Measurements from ENCODE around the gene PAPOLB.
A peak's percentile ranks its signal among the peaks of the same experiment; 100 is the strongest.
"Not testable (repeated sequence)": the region's sequence is repeated elsewhere in the genome, so short reads cannot be mapped to it uniquely, and the experiment has no call there.

The PAPOLB gene

DNA sequence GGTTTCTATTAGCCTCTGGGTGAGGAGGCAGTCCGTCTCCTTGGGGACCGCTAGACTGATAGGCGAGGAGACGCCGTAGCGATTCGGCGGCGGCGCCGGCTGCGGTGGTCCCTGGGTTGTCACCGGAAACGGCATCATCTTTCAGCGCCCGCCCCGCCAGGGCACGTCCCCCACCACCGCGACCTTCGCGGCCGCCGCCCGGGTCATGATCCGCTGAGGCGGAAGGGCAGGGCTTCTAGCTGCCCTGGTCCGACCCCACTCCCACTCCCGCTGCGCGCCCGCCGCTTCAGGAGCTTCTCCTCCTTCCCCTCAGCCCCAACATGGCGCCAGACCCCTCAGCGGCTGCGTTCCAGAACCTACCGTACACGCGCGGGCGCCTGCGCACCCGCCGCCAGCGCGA lies at the start of gene PAPOLB:
Gene PAPOLB, minus strand, starts transcription at position 358 of the 400 bp plus-strand sequence. Its CDS starts 220 bp downstream, at position 138.
- peak; percentile 26 for DNase-seq (ENCODE audit: low read depth)

DNA sequence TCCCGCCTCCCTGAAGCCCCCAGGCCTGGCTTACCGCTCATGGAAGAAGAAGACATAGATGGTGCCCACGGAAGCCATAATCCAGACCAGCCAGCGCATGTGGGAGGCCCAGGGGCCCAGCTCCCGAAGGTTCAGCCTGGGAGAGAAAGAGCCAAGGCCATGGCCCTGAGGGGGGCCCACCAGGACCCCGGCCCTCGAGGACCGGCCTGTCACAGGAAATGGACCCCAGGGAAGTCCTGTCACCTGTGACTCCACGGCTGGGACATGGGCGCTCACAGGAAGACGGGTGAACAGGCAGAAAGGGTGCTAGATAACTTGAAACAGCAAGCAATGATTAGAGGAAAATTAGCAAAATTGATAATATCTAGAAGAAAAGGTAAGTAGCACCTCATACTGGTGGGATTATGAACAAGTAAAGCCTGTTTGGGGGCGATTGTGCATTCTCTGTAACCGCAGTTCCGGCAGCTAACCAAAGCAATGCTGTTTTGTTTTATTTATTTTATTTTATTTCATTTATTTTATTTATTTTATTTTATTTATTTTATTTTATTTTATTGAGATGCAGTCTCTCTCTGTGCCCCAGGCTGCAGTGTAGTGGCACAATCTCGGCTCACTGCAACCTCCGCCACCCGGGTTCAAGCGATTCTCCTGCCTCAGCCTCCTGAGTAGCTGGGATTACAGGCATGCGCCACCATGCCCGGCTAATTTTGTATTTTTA lies 49.4 kb upstream of the PAPOLB start:
- DNase-seq (ENCODE audit: low read depth): no peak

DNA sequence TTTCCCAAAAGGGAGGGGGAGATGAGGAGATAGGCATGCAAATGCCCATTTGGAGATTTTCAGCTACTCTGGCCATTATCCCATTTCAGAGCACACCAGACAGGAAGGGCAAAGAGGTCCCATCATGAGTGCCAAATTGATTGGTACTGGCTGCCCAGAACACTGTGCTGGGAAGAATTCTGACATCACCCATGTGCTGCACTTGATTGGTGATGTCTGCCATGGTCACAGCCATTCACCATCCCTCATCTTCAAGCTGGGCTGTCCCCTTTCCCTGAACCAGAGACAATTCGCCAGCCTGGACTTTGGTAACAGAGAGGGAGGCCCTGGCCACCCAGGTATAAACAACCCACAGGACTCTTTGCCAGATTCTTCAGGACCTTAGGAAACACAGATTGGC lies 44.9 kb upstream of the PAPOLB start:
- DNase-seq (ENCODE audit: low read depth): no peak

DNA sequence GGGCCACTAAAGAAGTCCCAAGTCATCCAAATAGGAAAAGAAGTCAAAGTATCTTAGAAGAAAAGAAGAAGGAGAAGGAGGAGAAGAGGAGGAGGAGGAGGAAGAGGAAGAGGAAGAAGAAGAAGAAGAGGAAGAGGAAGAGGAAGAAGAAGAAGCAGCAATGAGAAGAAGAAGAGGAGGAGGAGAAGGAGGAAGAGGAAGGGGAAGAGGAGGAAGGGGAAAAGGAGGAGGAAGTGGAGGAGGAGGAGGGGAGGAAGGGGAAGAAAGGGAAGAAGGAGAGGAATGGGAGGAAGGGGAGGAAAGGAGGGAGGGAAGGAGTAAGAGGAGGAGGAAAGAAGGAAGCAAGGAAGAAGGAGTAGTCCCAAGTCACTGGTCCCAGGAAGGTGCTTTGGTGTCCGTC lies 43.3 kb upstream of the PAPOLB start:
- no peak for DNase-seq (ENCODE audit: low read depth)

DNA sequence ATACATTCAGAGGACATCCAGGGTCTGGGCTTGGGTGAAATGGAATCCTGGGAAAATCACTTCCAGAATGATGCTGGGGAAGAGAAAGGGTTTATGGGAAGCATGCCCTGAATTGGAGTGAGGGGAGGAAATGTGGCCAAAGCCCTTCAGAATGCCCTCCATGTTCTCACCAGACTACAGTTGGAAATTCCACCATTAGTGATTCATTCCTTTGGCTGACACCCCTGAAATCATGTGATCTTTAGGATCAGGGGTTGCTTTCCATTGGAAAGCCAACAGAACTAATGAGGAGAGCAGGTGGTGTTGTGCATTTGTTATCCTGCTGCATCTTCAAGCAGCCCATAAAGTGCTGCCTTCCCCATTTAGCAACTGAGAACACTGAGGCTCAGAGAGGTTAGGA lies 42.5 kb upstream of the PAPOLB start:
- DNase-seq (ENCODE audit: low read depth): no peak

DNA sequence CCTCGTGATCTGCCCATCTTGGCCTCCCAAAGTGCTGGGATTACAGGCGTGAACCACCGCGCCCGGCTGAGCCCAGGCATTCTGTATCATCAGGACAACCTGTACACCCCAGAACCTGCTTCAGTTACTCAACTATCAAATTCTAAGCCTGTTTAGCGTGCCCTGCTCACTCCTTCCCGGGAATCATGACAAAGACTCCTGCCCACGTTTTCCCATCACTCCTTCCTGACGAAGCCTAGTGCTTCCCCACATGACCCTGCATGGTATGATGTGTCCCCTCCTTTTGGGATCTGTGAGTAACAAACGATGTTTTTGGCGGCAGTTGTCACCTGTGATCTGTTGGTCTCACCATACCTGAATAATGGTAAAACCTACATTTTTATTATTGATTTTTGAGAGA lies 33.9 kb upstream of the PAPOLB start:
- no peak for DNase-seq (ENCODE audit: low read depth)

DNA sequence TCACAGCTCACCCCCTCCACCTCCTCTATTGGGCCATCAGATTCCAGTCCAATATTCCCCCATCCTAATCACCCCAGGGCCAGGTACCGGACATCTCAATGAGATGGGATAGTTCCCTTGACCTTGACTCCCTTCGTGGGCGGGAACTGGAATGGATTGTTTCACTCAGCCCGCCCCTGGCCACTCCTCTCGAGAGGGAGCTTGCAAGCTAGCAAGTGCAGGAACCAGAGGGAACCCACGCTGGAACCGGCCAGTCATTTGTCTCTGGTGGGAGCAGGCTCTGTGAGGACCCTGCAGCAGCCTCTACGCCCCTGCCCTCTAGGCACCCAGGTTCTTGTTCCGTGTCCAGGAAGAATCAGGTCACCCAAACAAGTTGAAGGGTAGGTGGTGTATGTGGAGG lies 32.7 kb upstream of the PAPOLB start:
- no peak for DNase-seq (ENCODE audit: low read depth)

DNA sequence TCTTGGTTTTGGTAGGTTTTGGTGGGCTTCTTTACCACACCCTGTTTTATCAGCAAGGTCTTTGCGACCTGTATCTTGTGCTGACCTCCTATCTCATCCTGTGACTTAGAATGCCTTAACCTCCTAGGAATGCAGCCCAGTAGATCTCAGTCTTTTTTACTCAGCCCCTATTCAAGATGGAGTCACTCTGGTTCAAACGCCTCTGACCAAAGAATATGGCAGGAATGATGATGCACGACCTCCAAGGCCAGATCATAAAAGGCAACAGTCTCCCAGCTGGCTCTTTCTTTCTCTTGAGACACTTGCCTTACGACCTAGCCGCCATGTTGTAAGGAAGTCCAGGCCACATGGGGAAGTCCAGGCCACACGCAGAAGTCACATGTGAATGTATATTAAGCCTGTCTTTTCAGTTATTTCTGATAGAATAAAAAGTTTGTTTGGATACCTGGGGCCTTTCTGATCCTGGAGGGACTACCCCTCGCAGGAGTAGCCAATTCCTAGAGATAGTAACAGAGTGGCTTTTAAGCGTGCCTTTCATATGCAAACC lies 32.2 kb upstream of the PAPOLB start:
- no peak for DNase-seq (ENCODE audit: low read depth)

DNA sequence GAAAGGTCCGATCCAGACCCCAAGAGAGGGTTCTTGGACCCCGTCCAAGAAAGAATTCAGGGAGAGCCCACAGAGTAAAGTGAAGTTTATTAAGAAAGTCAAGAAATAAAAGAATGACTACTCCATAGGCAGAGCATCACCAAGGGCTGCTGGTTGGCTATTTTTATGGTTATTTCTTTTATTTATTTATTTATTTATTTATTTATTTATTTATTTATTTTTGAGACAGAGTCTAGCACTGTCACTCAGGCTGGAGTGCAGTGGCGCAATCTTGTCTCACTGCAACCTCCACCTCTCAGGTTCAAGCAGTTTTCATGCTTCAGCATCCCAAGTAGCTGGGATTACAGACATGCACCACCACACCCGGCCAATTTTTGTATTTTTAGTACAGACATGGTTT lies 31.4 kb upstream of the PAPOLB start:
- DNase-seq (ENCODE audit: low read depth): not testable (repeated sequence)

DNA sequence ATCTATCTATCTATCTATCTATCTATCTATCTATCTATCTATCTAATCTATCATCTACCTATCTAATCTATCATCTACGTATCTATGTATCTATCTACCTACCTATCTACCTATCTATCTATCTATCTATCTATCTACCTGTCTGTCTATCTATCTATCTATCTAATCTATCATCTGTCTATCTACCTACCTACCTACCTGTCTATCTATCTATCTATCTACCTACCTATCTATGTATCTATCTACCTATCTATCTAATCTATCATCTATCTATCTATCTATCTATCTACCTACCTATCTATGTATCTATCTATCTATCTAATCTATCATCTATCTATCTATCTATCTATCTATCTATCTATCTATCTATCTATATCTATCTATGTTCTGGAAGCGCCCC lies 29.7 kb upstream of the PAPOLB start:
- not testable (repeated sequence) for DNase-seq (ENCODE audit: low read depth)

DNA sequence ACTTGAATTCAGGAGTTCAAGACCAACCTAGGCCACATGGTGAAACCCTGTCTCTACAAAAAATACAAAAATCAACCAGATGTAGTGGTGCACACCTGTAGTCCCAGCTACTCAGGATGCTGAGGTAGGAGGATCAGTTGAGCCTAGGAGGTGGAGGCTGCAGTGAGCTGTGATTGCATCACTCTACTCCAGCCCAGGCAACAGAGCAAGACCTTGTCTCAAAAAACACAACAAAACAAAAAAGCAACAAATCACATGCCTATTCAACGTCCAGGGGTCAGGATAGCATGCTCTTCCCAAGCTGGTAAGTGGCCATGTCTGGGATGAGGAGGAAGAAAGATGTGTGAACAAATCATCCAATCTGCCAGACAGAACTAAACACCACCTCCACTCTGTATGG lies 27.9 kb upstream of the PAPOLB start:
- no peak for DNase-seq (ENCODE audit: low read depth)

DNA sequence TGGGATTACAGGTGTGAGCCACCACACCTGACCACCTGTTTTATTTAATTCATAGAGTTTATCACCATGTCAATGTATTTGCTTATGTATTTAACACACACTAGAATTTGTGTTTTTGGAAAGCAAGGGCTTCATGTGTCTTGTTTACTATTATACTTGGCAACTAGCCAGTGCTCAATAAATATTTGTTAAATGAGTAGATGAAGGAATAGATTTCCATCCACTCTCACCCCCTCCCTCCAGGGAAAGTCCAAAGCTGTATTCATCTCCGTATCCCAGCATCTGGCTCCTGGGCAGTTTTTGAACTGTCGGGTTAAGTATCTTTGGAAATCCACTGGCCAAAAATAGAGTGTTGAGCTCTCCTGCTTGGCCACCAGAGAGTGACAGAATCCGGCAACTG lies 26.3 kb upstream of the PAPOLB start:
- no peak for DNase-seq (ENCODE audit: low read depth)

DNA sequence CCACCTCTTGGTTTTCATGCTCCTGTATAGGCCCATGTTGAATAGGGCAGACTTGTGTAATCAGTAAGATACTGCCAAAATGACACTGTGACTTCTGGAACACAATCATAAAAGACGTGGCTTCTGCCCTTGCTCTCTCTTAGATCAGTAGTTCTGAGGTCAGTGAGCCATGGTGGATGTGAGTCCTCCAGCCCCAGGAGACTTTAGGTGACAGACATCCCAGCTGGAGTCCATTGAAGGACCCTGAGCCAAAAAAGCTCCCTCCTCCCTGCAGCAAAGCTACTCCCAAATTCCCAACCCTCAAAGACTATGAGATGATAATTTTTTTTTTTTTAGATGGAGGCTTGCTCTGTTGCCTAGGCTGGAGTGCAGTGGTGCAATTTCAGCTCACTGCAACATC lies 24.8 kb upstream of the PAPOLB start:
- no peak for DNase-seq (ENCODE audit: low read depth)

DNA sequence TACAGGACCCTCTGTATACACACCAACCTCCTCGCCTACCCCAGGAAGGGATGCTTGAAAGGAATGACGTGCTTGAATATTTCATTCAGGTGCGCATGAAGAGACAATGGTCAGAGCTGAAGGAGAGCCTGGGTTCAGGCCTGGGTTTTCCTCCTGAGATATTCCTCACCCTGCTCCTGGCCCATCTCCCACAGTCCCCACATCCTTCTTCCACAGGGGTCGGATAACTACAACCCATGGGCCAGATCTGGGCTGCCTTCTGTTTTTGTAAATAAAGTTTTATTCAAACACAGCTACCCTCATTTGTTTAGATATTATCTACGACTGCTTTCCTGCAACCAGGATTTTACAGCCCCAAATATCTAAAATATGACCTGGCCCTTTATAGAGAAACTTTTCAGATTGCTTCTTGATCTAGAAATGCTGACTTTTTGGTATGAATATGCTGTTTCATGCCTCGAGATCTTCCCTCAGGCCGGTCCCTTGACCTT lies 23.5 kb upstream of the PAPOLB start:
- DNase-seq (ENCODE audit: low read depth): no peak

DNA sequence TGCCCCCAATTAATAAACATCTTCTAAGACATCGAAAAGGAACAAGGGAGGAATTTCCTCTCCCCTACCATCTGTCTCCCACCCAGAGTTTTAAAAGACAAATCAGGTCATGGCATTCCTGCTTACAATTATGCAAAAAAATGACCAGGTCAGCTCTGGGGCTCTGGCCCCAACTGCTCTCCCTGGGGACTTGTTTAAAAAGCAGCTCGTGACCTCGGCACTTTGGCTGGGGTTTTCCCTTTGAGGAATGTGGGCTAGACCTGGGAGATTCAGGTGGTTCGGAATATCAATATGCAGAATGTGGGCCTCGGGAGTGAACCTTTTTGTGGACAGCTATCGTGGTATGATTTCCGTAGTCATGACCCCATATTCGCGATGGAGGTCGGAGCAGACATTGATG lies 22.3 kb upstream of the PAPOLB start:
- no peak for DNase-seq (ENCODE audit: low read depth)

DNA sequence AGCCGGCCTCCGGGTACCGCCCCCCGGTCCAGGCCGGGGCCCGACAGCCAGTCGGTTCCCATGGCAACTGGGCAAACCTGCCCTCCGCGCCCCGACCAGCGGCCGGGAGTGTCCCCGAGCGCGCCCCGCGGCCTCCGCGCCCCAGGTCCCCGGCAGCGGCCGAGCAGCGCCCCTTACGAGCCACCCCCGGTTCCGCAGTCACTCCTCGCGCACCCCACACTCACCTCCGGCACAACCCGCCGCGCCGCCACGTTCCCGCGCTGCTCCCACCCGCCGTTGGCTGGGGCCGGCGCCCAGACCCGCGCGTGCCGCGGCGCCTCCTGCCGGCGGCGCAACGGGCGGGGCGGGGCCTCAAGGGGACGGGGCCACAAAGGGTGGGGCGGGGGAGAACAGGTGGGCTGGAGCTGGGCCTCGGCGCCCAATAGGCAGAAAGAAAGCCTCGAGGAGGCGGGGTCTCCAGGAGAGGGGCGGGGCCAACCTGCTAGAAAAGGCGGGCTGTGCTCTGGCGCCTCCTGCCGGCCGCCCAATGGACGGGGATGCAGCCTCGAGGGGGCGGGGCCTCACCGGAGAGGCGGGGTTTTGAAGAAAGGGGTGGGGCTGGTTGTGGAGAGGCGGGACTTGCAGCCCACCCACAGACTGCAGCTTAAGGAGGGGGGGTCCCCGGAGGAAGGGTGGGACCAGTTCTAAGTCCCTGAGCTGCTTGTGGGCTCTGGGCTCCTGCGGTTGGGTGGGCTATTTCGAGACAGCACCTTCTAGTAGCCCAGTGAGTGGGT lies 21.7 kb upstream of the PAPOLB start, which contains the start of gene RADIL:
Gene RADIL, minus strand, starts transcription at position 345 of the 773 bp plus-strand sequence. CDS start 5,577 bp downstream, outside the sequence.
- DNase-seq (ENCODE audit: low read depth): peak; percentile 82

DNA sequence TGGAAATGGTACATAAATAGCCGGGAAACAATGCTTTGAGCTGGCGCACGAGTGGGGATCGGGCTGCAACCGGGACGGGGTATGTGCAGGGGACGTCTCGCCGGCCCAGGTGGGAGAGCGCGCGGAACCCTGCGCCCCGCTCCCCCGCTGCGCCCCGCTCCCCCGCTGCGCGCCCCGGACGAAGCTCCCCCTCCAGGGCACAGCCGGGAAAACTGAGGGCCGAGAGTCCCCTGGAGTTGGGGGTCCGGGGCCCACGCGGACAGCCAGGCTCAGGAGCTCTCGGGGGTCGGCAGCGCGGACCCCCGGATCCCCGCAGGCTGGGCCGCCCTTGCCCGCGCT lies 21.2 kb upstream of the PAPOLB start:
- DNase-seq (ENCODE audit: low read depth): no peak

DNA sequence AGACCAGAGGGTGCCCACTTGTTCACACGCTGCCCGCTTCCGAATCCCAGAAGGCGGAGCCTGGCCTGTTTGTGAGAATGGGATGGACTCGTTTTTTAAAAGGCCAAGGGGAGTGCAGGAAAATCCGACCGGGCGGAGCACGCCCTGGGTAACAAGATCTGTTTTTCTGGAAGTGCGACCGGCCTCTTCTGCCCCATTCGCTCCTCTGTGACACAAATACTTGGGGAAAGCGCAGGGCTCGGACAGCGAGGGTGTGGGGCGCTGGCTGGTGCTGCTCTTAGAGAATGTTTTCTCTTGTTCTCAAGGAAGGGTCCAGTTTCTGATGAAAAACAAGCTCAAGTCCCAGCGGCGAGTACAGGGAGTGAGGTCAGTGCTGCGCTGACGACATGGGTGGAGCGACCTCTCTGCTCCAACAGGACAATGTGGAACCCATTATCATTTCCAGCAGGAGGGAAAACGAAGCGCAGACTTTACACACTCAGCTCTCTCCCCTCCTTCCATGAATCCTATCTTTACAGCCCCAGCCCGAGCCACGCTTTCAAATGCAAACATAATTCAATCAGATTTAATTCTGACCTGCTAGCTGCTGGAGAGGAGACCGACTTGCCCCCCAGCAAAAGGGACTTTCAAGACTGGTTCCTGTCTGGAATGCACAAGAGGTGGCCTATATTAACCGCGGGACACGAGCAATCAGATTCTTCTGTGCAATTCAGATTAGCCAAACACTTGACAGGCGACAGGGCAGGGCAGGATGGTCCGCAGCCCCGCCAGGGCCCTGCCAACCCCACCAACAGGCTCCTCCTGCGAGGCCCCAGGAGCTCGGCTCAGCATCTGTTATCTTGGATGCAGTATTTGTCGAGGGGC lies 20.6 kb upstream of the PAPOLB start:
- no peak for DNase-seq (ENCODE audit: low read depth)

DNA sequence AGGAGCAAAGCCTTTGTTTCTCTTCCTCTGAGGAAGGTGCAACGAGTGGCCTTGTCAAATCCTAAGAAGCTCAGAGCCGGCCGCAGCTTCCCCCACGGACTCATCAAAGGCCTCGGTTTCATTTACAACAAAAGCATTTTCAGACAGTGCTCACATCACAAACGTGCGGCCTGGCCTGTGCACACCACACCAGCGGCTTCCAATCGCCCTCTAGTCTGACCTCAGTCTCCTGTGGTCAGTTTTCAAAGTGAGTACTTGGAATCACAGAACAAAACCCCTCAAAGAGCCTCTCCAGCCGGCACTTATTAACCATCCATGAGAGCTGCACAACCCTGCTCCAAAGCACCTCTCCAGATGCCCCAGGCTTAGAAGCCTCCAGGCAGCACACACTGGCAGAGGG lies 18.4 kb upstream of the PAPOLB start:
- DNase-seq (ENCODE audit: low read depth): no peak

DNA sequence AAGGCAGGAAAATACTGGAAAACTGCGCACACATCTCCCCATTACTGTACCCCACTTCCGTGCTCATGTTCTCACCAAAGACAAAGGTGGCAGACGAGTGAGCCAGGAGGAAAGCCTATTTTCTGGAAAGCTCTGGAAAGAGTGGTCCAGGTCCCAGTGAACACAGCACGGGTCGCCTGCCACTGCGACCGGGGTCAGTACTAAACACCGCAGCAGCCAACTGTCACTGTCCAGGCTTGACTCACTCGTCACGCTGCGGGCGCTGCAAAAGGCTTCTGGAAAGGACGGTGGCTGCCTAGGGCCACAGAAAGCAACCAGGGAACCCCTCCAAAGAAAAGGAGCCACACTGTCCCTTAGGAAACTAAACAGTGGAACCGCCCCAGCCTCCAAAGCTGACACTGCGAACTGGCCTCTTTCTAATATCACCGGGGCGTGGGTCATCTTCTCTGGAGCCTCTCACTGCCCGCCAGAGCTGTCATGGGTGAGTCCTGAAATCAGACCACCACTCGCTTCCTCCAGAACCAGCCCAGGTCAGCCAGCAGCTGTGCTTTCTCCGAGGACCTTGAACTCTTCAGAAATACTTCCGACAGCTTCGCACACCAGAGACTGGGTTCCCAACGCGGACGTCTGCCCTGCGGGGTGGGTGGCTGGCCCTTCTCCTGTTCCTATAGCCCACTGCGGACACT lies 17.7 kb upstream of the PAPOLB start:
- no peak for DNase-seq (ENCODE audit: low read depth)
